Brain microvascular endothelial cell (primary cell): ENCODE results near the gene WNT10A.
"Not testable (repeated sequence)": the region's sequence is repeated elsewhere in the genome, so short reads cannot be mapped to it uniquely, and the experiment has no call there.

Experiments used
- DNase-seq: peaks from one replicate; pipeline ENCODE4 v3.0.0-alpha.2; 2020
- H3K27ac ChIP-seq: fragments of 250-450 bp; sonication (Bioruptor Pico); 2 replicates; pipeline ENCODE4 v1.5.1; 2020; ENCODE audit warnings: mild to moderate bottlenecking, moderate library complexity
- H3K27me3 ChIP-seq: fragments of 250-450 bp; sonication (Bioruptor Pico); replicated peaks from 2 replicates; pipeline ENCODE4 v1.5.1; 2020; ENCODE audit warnings: mild to moderate bottlenecking
- H3K36me3 ChIP-seq: fragments of 250-450 bp; sonication (Bioruptor Pico); replicated peaks from 2 replicates; pipeline ENCODE4 v1.5.1; 2020; ENCODE audit warnings: mild to moderate bottlenecking
- H3K4me3 ChIP-seq: 2 replicates; pipeline ENCODE4 v1.5.1; 2011; ENCODE audit warnings: low read depth, mild to moderate bottlenecking, control low read depth, low read length, moderate library complexity
- in situ Hi-C: cut with HindIII; loops from 2 replicates; pipeline ENCODE4 v1.10.0; 2017; ENCODE audit warnings: low sequenced_read_pairs, low pct_ligation_motif_present
- TF ChIP-seq, protein P1 (sequence below): IDR thresholded peaks from 2 replicates; pipeline ENCODE4 v1.5.1; 2011; ENCODE audit warnings: low read depth, mild to moderate bottlenecking, moderate library complexity, low read length, control low read depth, inconsistent platforms; ENCODE audit errors: missing control alignments

The WNT10A gene

GRCh38 chr2:218834685-218835084, 46.0 kb upstream of the WNT10A start:
- H3K27ac ChIP-seq: no peak overlapping the region
- no peak overlapping the region for H3K4me3 ChIP-seq
- in situ Hi-C loops: no loop called here
- TF ChIP-seq, protein P1, sequence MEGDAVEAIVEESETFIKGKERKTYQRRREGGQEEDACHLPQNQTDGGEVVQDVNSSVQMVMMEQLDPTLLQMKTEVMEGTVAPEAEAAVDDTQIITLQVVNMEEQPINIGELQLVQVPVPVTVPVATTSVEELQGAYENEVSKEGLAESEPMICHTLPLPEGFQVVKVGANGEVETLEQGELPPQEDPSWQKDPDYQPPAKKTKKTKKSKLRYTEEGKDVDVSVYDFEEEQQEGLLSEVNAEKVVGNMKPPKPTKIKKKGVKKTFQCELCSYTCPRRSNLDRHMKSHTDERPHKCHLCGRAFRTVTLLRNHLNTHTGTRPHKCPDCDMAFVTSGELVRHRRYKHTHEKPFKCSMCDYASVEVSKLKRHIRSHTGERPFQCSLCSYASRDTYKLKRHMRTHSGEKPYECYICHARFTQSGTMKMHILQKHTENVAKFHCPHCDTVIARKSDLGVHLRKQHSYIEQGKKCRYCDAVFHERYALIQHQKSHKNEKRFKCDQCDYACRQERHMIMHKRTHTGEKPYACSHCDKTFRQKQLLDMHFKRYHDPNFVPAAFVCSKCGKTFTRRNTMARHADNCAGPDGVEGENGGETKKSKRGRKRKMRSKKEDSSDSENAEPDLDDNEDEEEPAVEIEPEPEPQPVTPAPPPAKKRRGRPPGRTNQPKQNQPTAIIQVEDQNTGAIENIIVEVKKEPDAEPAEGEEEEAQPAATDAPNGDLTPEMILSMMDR: no peak
- H3K36me3 ChIP-seq: no peaks in the 10 kb centered on the region
- DNase-seq: no peak
- H3K27me3 ChIP-seq: peaks cover 29% of the 10 kb centered on the region

DNA sequence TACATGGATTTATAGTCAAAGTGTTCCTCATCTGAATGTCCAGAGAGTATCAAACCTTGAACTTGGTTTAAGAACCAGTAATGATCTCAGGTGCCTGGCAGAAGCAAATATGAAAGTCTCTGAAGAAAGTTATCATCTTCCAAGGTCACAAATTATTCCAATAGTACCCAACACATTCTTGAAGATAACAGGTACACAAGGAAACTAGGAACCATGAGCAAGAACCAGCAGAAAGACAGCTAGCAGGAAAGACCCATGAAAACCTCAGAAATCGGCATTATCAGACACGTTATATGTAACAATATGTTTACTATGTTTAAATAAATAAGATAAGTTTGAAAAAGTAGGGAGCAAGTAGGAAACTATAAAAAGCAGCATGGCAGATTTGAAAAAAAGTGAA, 43.2 kb upstream of the WNT10A start:
- TF ChIP-seq, protein P1: no peak
- H3K27ac ChIP-seq: no peak overlapping the region
- no peak overlapping the region for H3K4me3 ChIP-seq
- no peak for DNase-seq
- in situ Hi-C loops: no loop called here
- peaks cover 12% of the 10 kb centered on the region for H3K27me3 ChIP-seq
- no peaks in the 10 kb centered on the region for H3K36me3 ChIP-seq

- H3K27me3 ChIP-seq: no peaks in the 10 kb centered on the region
- TF ChIP-seq, protein P1: no peak
- DNase-seq: peak; percentile 9
- no peaks in the 10 kb centered on the region for H3K36me3 ChIP-seq
- no peak overlapping the region for H3K27ac ChIP-seq
- H3K4me3 ChIP-seq: no peak overlapping the region
- in situ Hi-C loops: no loop called here
Measured at GRCh38 chr2:218839430-218839829, 41.2 kb upstream of the WNT10A start.

DNA sequence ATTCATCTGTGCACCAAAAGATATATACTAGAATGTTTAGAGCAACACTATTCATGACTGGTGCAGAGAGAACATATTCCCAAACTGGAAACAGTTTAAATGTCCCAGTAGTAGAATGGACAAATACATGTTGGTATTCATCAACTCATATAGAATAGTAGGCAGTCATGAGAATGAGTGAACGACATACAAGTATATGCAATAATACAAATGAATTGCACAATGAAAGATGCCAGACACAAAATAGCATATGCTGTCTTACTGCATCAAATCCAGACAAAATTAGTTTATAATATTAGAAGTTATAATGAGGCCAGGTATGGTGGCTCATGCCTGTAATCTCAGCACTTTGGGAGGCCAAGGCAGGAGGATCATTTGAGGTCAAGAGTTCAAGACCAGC, 40.8 kb upstream of the WNT10A start:
- in situ Hi-C loops: no loop called here
- TF ChIP-seq, protein P1: no peak
- Histone ChIP-seq H3K36me3 (no peaks in the 10 kb centered on the region), H3K27me3 (no peaks in the 10 kb centered on the region), H3K27ac (no peak overlapping the region), H3K4me3 (no peak overlapping the region)
- no peak for DNase-seq

DNA sequence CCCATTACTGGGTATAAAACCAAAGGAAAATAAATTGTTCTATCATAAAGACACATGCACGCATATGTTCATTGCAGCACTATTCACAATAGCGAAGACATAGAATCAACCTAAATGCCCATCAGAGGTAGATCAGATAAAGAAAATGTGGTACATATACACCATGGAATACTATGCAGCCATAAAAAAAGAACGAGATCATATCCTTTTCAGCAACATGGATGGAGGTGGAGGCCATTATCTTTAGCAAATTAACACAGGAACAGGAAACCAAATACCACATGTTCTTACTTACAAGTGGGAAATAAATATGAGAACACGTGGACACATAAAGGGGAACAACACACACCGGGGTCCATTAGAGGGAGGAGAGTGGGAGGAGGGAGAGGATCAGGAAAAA, 36.3 kb upstream of the WNT10A start:
- H3K27ac ChIP-seq, H3K27me3 ChIP-seq, in situ Hi-C loops, DNase-seq, H3K4me3 ChIP-seq, H3K36me3 ChIP-seq: not testable (repeated sequence)

- H3K4me3 ChIP-seq, in situ Hi-C loops, DNase-seq, H3K36me3 ChIP-seq, H3K27ac ChIP-seq, H3K27me3 ChIP-seq: not testable (repeated sequence)
Measured at GRCh38 chr2:218846963-218847362, 33.7 kb upstream of the WNT10A start.

DNA sequence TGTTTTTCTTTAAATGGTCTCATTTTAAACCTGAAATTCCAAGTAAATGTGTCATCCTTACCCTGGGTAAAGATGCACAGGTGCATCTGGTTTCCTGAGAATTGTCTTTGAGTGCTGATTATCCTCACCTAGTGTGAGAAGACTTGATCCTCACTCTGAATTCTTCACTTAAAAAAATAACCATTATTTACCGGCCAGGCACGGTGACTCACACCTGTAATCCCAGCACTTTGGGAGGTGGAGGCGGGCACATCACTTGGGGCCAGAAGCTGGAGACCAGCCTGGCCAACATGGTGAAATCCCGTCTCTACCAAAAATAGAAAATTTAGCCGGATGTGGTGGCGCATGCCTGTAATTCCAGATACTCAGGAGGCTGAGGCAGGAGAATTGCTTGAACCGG, 30.9 kb upstream of the WNT10A start:
- DNase-seq: no peak
- Histone ChIP-seq H3K36me3 (no peaks in the 10 kb centered on the region), H3K27ac (no peak overlapping the region), H3K4me3 (no peak overlapping the region), H3K27me3 (peaks cover 13% of the 10 kb centered on the region)
- in situ Hi-C loops: no loop called here
- TF ChIP-seq, protein P1: no peak
